Small intestine (tissue), 7 donors: ENCODE results near the gene GUCY2C. TPM values are rescaled to one million over a fixed set of nuclear protein-coding genes. Genes with fewer than 3 reads are reported as not detected.

Experiments
- DNase-seq, 2 donors: peaks; one replicate each; pipeline versions ENCODE4 v3.0.0 to v3.0.0-alpha.2; 2013
- FAIRE-seq: peaks from 2 replicates; lab custom pipeline; 2012; peaks lifted over from hg19 to GRCh38; lab: Jason Lieb, UNC
- H3K27ac ChIP-seq, 3 donors: one replicate each; pipeline ENCODE4 v1.5.1; 2013; ENCODE audit warnings: low read length in 2 of 3, mild to moderate bottlenecking in 2 of 3, control low read depth in 1 of 3, inconsistent platforms in 1 of 3, low read depth in 1 of 3, moderate library complexity in 1 of 3
- H3K27me3 ChIP-seq, 3 donors: one replicate each; pipeline ENCODE4 v1.6.1; 2013; ENCODE audit warnings: low read length in 3 of 3, inconsistent platforms in 1 of 3; ENCODE audit not compliant: control insufficient read depth in 3 of 3, insufficient read depth in 3 of 3
- H3K36me3 ChIP-seq, 3 donors: one replicate each; pipeline ENCODE4 v1.6.1; 2013; ENCODE audit warnings: low read length in 3 of 3, inconsistent platforms in 1 of 3, low read depth in 1 of 3, mild to moderate bottlenecking in 1 of 3, moderate library complexity in 1 of 3; ENCODE audit not compliant: control insufficient read depth in 3 of 3, insufficient read depth in 2 of 3
- H3K4me1 ChIP-seq, 3 donors: one replicate each; pipeline ENCODE4 v1.6.1; 2013; ENCODE audit warnings: low read length in 2 of 3, inconsistent platforms in 1 of 3, low read depth in 1 of 3, mild to moderate bottlenecking in 1 of 3, moderate library complexity in 1 of 3; ENCODE audit not compliant: control insufficient read depth in 3 of 3, insufficient read depth in 2 of 3
- H3K4me3 ChIP-seq, 3 donors: one replicate each; pipeline ENCODE4 v1.5.1; 2013; ENCODE audit warnings: low read length in 3 of 3, control low read depth in 1 of 3, inconsistent platforms in 1 of 3, low read depth in 1 of 3, mild to moderate bottlenecking in 1 of 3, moderate library complexity in 1 of 3
- H3K9me3 ChIP-seq, 2 donors: one replicate each; pipeline ENCODE4 v1.6.1; 2013; ENCODE audit warnings: low read depth in 1 of 2, low read length in 1 of 2; ENCODE audit not compliant: control insufficient read depth in 2 of 2, insufficient read depth in 1 of 2
- WGBS, 3 donors: extraction: QIAGEN DNeasy Blood & Tissue Kit; methylation state at CpG; one replicate each; pipeline ENCODE4 v1.1.7; 2013; 5-methylcytosine and 5-hydroxymethylcytosine counted together
- polyA plus RNA-seq, 4 donors: library from polyadenylated mRNA; stranded (reverse) in 3 of 4; unstranded in 1 of 4; fragments of 200-250 nt in 3 of 4; fragments of 120-200 nt in 1 of 4; gene quantifications; one replicate each; pipeline versions ENCODE4 v1.2.1 to v1.2.3, GENCODE V29; 2013
- donor health status: healthy with polysubstance abuse.
- donor health status: control.
- donor health status: control.
- donor health status: Bipolar disorder and iron deficiency.
- donor health status: healthy.

The GUCY2C gene
- polyA plus RNA-seq, 4 donors = 34.9 to 105 (median 51.8) TPM

- Histone ChIP-seq H3K9me3 (no peaks in the 10 kb centered on the region), H3K27ac (no peak overlapping the region), H3K4me1 (no peaks in the 10 kb centered on the region), H3K27me3 (no peaks in the 10 kb centered on the region), H3K4me3 (no peak overlapping the region), H3K36me3 (peaks cover 0 to 2% (median 0%) of the 10 kb centered on the region in 3 donors)
- FAIRE-seq = no peak
- DNase-seq = no peak
- WGBS, 3 donors = 90 to 95% (median 92%) methylated on average over 17 to 18 of the region's 18 CpGs
These were observed 107.0 kb downstream of the GUCY2C start for GRCh38 chr12:14589169-14590004.

GRCh38 chr12:14588571-14588970 is 107.8 kb downstream of the GUCY2C start:
- H3K27ac ChIP-seq = no peak overlapping the region
- H3K4me3 ChIP-seq = no peak overlapping the region
- 90 to 96% (median 91%) methylated on average over 3 of the region's 3 CpGs for WGBS, 3 donors
- no peak for FAIRE-seq
- H3K36me3 ChIP-seq = peaks cover 0 to 2% (median 0%) of the 10 kb centered on the region in 3 donors
- no peak for DNase-seq
- no peaks in the 10 kb centered on the region for H3K9me3 ChIP-seq
- H3K4me1 ChIP-seq = no peaks in the 10 kb centered on the region
- H3K27me3 ChIP-seq = no peaks in the 10 kb centered on the region

- H3K4me3 ChIP-seq = no peak overlapping the region
- H3K27me3 ChIP-seq = no peaks in the 10 kb centered on the region
- no peak overlapping the region for H3K27ac ChIP-seq
- DNase-seq = no peak
- no peaks in the 10 kb centered on the region for H3K9me3 ChIP-seq
- H3K36me3 ChIP-seq = no peaks in the 10 kb centered on the region
- H3K4me1 ChIP-seq = no peaks in the 10 kb centered on the region
- FAIRE-seq = no peak
- WGBS, 3 donors = 88 to 97% (median 95%) methylated on average over 8 of the region's 8 CpGs
These were observed 117.8 kb downstream of the GUCY2C start for GRCh38 chr12:14578646-14579045.

DNA sequence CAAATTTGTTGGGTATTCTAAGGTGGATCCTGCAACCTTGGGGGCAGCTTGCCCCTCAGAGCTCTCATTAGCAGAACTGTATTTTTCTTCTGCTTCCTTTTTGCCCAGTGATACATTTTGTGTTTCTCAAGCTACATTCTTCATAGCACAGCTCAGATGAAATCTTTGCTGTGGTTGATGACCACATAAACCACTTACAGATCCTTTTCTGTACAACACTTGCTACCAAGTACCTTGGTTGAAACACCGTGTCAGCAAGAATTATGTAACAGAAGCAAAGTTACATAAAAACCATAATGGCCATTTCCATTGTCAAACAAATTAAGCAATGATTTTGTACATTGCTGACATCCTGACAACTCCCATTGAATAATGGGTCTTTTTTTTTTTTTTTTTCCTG is 119.1 kb downstream of the GUCY2C start:
- Histone ChIP-seq H3K4me1 (no peaks in the 10 kb centered on the region), H3K9me3 (no peaks in the 10 kb centered on the region), H3K27ac (no peak overlapping the region), H3K27me3 (no peaks in the 10 kb centered on the region), H3K36me3 (no peaks in the 10 kb centered on the region), H3K4me3 (no peak overlapping the region)
- 66 to 81% (median 71%) methylated on average over 1 of the region's 1 CpG for WGBS, 3 donors
- peak in 1 of 2 donors; percentile 41 for DNase-seq
- FAIRE-seq = no peak

DNA sequence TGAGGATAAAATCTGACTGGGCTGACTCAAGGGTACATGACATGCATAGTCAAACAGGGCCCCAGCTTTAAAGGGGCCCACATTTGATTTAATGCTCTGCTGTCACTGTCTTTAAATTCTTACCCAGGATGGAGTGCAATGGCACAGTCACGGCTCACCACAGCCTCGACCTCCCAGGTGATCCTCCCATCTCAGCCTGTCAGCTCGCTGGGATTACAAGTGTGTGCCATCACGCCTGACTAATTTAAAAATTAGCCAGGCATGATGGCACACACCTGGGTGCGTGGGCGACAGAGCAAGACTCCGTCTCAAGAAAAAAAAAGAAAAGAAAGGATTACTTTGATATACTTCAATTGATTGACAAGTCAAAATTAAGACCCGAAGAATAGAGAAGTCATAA is 119.5 kb downstream of the GUCY2C start:
- Histone ChIP-seq H3K9me3 (no peaks in the 10 kb centered on the region), H3K27me3 (no peaks in the 10 kb centered on the region), H3K27ac (no peak overlapping the region), H3K4me1 (no peaks in the 10 kb centered on the region), H3K36me3 (no peaks in the 10 kb centered on the region), H3K4me3 (no peak overlapping the region)
- FAIRE-seq (no peak), DNase-seq (no peak)
- 69 to 80% (median 74%) methylated on average over 8 of the region's 8 CpGs for WGBS, 3 donors

DNA sequence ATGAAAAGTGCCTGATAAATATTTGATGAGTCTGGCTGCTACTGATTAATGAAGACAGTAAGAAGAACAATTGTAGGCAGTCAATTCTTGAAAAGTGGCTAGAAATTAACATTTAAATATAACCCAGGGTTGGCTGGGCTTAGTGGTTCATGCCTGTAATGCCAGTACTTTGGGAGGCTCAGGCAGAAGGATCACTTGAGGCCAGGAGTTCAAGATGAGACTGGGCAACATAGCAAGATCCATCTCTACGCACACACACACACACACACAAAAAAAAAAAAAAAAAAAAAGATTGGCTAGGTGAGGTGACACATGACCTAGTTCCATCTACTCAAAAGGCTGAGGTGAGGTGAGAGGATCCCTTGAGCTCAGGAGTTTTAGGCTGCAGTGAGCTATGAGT is 120.8 kb downstream of the GUCY2C start:
- Histone ChIP-seq H3K9me3 (no peaks in the 10 kb centered on the region), H3K36me3 (no peaks in the 10 kb centered on the region), H3K27me3 (no peaks in the 10 kb centered on the region), H3K4me1 (no peaks in the 10 kb centered on the region), H3K4me3 (no peak overlapping the region), H3K27ac (no peak overlapping the region)
- DNase-seq (no peak), FAIRE-seq (no peak)
- WGBS, 3 donors = 100% methylated on average over 1 of the region's 1 CpG

- Histone ChIP-seq H3K36me3 (no peaks in the 10 kb centered on the region), H3K4me3 (no peak overlapping the region), H3K27me3 (no peaks in the 10 kb centered on the region), H3K27ac (no peak overlapping the region), H3K9me3 (no peaks in the 10 kb centered on the region), H3K4me1 (no peaks in the 10 kb centered on the region)
- FAIRE-seq (no peak), DNase-seq (no peak)
- WGBS, 3 donors = 86 to 90% (median 89%) methylated on average over 5 of the region's 5 CpGs
These were observed 123.3 kb downstream of the GUCY2C start for GRCh38 chr12:14573118-14573517.

DNA sequence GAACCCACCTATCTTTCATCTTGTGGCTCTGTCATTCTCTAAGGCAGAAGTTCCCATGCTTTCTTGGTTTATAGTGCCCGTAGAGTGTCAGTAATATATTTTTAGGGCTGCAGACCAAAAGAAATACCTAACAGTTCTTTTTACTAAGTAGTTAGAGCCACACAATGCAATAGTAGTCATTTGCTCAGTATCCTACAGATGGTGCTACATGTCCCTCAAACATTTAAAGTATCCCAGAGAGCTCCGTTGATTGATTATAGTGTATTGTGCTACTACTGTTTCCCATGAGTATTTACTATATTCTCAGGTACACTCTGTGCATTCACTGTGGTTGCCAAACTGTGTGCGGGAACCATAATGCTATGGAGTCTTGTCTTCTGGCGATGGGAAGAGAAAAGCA is 124.0 kb downstream of the GUCY2C start:
- DNase-seq (no peak), FAIRE-seq (no peak)
- Histone ChIP-seq H3K27me3 (no peaks in the 10 kb centered on the region), H3K36me3 (no peaks in the 10 kb centered on the region), H3K27ac (no peak overlapping the region), H3K4me1 (no peaks in the 10 kb centered on the region), H3K4me3 (no peak overlapping the region), H3K9me3 (no peaks in the 10 kb centered on the region)
- WGBS, 3 donors = 86 to 92% (median 90%) methylated on average over 4 of the region's 4 CpGs

- Histone ChIP-seq H3K9me3 (no peaks in the 10 kb centered on the region), H3K27ac (no peak overlapping the region), H3K27me3 (no peaks in the 10 kb centered on the region), H3K4me3 (no peak overlapping the region), H3K4me1 (no peaks in the 10 kb centered on the region), H3K36me3 (no peaks in the 10 kb centered on the region)
- DNase-seq (no peak), FAIRE-seq (no peak)
- WGBS, 3 donors = 88 to 94% (median 89%) methylated on average over 3 of the region's 3 CpGs
These were observed 124.6 kb downstream of the GUCY2C start for GRCh38 chr12:14571779-14572178.
